Activated naive CD8-positive, alpha-beta T cell treated with anti-CD3 and anti-CD28 coated beads, Interleukin-2, amount 50 U/mL, for 16 hours (primary cell): ENCODE measurements around the gene SIGLEC9.
"Not testable (repeated sequence)": the region's sequence is repeated elsewhere in the genome, so short reads cannot be mapped to it uniquely, and the experiment has no call there.

Experiments used
- DNase-seq: peaks from one replicate; pipeline ENCODE4 v3.0.0-alpha.2; 2020; ENCODE audit warnings: low read depth, low spot score

The SIGLEC9 gene

DNA sequence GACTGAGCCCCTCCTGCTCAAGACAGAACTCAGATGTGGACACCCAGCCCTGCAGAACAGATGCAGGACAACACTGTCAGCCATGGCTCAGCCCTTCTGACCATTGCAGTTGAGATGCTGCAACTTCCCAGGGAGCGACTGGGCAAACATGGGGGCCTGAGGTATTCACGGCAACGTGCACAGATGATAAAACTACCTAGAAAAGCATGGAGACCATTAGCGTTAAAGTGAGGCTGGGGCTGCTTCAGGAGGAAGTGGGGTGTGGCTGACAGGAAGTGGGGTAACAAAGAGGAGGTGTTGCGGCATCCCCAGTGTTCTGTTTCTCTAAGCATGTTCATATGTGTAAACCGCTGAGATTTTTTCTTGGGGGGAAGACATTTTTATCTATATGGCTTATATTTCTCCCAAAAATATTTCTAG, 1.3 kb upstream of the SIGLEC9 start:
- DNase-seq, result no peak

DNA sequence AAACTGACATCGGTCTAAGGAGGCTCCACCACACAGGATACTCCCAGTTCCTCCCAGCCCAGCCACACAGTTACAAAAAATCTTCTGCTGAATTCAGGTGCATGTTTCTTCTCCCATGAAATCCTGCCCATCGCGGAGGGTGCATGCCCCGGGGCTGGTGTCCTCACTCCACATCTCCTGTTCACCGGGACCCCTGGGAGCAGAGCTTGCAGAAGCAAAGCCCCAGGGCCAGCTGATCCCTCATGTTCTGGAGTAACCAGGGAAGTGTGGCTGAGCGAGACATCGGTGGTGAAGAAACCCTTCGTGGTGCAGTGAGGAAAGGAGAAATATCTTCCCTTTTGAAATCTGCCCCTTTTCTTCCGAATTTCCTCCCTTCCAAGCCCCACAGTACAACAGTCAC, 904 bp upstream of the SIGLEC9 start:
- no peak for DNase-seq

- no peak for DNase-seq
These were observed 490 bp upstream of the SIGLEC9 start for GRCh38 chr19:51124216-51124615.

DNA sequence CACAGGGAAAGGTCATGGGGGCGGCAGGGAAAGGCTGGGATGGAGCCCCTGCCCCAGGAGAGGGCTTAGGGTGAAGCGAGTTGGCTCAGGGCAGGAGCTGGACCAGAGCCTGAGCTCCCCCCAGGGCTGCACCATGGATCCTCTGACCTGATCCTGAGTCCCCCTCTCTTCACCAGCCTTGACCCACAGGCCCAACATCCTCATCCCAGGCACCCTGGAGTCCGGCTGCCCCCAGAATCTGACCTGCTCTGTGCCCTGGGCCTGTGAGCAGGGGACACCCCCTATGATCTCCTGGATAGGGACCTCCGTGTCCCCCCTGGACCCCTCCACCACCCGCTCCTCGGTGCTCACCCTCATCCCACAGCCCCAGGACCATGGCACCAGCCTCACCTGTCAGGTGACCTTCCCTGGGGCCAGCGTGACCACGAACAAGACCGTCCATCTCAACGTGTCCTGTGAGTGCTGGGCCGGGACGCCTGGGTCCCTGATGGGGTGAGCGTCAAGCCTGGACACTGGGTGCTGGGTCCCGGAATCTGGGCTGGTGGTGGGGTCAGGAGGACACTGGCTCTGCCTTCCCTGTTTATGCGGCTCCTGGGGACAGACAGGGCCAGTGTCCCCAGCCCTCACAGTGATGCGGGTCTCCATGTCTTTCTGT, 842 bp downstream of the SIGLEC9 start:
- DNase-seq, result no peak

DNA sequence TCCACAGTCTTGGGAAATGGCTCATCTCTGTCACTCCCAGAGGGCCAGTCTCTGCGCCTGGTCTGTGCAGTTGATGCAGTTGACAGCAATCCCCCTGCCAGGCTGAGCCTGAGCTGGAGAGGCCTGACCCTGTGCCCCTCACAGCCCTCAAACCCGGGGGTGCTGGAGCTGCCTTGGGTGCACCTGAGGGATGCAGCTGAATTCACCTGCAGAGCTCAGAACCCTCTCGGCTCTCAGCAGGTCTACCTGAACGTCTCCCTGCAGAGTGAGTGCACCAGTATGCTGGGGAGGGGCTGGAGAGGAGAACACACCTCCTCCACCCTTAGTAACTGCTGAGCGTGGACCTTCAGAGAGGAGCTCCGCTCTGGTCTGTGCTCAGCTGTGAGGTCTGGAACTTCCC, 2.3 kb downstream of the SIGLEC9 start:
- no peak for DNase-seq

DNA sequence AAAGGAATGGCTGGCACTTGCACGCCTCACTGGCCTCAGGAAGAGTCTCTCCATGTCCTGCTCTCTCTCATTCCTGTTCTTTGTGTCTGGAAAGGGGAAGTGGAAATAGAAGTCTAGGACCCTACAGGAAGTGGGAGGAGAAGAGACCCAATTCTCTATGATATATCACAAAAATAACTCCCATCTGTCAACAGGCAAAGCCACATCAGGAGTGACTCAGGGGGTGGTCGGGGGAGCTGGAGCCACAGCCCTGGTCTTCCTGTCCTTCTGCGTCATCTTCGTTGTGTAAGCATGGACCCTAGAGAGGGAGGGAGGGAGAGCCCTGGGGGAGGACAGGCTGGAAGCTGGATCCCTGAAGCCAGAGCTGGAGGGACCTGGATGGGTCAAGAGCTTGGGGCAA, 3.0 kb downstream of the SIGLEC9 start:
- no peak for DNase-seq

GRCh38 chr19:51128227-51128626, 3.5 kb downstream of the SIGLEC9 start:
- no peak for DNase-seq

- DNase-seq, result no peak
These were observed 5.0 kb downstream of the SIGLEC9 start for GRCh38 chr19:51129716-51130115.

DNA sequence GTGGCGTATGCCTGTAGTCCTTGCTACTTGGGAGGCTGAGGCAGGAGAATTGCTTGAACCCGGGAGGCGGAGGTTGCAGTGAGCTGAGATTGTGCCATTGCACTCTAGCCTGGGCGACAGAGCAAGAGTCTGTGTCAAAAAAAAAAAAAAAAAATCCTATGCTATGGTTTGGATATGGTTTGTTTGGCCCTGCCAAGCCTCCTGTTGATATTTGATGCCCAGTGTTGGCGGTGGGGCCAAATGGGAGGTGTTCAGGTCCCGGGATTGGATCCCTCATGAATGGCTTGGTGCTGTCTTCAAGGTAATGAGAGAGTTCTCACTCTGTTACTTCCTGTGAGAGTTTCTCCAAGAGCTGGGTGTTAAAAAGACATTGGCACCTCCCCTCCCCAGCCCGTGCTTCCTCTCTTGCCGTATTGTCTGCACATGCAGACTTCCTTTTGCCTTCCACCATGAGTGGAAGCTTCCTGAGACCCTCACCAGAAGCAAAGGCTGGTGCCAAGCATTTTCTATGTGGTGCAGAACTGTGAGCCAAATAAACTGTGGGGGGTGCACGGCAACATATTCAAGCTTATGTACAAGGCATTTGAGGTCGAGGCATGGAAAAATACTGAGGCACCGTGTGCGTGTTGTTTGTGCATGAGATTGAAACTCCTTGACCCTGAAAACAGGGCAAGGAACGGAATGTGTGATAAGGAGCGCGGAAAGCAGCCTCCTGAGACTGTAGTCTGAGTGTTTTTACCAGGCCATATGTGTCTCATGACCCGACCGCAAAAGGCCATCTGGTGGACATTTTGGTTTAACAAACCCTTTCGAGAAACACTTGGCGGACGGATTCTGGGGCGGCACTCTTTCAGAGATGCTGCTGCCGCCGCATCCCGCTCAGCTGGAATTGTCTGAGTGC, 7.3 kb downstream of the SIGLEC9 start:
- DNase-seq, result no peak

- no peak for DNase-seq
These were observed 10.3 kb downstream of the SIGLEC9 start for GRCh38 chr19:51135004-51135403.

DNA sequence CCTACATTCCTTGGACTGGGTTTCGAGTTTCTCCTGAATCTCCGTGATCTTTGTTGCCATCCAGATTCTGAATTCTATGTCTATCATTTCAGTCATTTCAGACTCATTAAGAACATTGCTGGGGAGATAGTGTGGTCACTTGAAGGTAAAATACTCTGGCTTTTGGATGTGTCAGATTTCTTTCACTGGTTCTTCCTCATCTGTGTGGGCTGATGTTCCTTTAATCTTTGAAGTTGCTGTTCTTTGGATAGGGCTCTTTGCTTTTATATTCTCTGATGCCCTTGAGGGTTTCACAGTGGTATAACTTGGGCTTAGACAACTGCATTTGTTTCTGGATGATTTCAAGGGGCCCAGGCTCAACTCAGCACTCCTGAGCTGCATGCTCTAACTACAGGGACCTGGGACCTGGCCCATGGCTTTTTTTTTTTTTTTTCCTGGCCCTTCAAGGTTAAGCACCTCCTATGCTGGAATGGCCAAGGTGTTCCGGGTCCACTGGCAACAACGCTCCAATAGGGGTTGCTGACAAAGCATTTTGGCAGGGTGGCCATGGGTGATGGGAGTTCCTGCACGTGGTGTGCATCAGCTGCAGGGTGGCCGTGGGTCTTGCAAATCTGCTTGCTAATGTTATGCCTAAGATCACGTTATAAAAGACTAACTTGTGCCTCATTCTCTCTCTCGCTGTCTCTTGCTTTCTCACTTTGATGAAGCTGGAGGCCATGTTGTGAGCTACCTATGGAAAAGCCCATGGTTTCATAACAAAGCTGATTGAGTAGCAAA, 11.5 kb downstream of the SIGLEC9 start:
- DNase-seq, result no peak

DNA sequence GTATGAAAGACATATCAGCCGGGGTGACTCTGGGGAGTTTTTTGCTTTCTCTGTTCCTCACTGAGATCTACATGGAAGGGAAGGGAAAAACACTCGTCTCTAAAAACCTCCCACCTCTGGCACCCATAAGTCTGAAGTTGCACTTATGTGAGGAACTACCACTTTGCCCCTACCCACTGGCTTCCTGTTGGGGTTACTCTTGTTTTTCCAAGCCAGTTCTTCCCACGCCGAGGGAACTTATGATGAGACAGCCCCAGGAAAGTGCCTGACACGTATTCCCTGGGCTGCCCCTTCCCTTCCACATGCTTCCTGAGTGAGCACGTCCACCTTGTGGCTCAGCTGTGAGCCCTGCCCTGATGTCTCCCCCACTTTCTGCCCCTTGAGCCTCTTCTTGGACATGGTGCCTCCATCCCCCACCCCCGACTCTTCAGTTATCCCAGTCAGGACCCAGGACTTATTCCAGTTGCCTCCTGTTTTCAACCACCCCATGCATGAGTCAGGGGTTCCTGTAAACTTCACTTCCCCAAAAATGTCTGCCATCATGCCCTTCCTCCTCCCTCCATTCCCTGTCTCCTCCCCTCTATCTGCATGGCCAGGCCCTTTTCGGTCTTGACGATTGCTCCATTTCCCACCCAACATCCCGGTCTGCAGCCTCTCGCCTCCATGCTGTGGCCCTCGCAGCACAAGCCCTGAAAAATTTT, 12.3 kb downstream of the SIGLEC9 start:
- DNase-seq, result no peak

DNA sequence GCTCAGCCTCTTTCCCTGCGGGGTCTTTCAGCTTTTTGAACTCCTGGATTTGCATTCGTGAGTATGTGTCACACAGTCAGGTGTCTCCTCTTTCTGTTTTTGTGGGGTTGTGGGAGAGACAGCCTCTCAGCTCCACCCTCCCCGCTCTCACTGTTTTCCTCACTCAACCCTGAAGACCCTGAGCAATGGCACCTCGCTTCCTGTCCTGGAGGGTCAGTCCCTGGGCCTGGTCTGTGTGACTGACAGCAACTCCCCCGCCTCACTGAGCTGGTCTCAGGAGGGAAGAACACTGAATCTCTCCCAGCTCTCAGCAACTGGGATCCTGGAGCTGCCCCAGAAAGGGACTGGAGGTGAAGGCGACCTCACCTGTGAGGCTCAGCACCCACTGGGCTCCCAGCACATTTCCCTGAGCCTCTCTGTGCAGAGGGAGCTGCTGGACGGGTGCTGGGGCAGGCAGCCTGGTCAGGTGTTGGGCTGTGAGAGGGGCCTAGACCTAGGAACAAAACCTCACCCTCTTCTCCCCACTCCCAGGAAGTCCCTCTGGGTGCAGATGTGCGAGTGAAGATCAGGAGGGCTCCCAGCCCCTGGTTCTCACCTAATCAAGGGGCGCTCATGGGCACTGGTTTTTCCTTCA, 13.2 kb downstream of the SIGLEC9 start:
- no peak for DNase-seq

GRCh38 chr19:51138549-51138979, 13.9 kb downstream of the SIGLEC9 start:
- no peak for DNase-seq

- no peak for DNase-seq
These were observed 14.8 kb downstream of the SIGLEC9 start for GRCh38 chr19:51139299-51140014.

DNA sequence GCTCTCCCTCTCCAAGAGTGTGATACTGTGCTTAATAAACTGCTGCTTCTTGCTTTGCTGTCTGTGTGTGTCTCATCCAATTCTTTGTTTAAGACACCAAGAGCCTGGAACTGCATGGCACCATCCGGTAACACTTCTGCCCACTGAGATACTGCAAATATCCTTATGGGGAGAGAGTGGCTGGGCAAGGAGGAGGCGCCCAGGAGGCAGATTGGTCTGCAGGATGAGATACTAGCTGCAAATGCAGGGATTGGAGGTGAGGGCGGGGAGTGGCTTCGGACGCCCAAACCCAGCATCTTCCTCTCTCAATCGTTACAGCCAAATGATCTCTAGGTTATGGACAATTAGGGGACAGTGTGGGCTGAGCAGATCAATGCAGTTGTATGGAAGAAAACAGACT, 15.7 kb downstream of the SIGLEC9 start:
- DNase-seq, result no peak

DNA sequence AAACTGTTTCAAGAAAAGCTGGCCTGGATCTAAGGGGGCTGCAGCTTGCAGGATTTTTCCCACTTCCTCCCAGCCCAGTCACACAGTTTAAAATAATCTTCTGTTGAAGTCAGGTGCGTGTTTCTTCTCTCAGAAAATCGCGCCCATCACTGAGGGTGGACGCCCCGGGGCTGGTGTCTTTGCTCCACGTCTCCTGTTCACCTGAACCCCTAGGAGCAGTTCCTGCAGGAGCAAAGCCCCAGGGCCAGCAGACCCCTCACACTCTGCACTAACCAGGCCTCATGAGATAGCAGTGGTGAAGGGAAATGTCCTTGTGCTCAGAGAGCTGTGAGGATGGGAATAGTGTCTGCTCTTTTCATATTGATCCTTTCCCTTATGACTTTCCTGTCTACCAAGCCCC, 16.5 kb downstream of the SIGLEC9 start:
- no peak for DNase-seq

DNA sequence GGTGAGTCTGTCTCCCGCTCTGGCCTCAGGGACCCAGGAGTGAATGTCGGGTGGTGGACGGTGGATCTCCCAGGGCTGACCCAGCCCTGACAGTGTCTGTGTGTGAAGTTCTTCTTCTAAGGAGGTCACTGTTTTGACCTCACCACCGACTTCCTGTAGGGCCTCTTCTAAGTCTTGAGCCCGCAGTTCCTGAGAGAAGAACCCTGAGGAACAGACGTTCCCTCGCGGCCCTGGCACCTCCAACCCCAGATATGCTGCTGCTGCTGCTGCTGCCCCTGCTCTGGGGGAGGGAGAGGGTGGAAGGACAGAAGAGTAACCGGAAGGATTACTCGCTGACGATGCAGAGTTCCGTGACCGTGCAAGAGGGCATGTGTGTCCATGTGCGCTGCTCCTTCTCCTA, 17.4 kb downstream of the SIGLEC9 start, which contains the start of gene SIGLEC7:
SIGLEC7 (plus strand) TSS at position 183 of the 400 bp plus-strand sequence; CDS start at position 252, 69 bp downstream.
- no peak for DNase-seq

DNA sequence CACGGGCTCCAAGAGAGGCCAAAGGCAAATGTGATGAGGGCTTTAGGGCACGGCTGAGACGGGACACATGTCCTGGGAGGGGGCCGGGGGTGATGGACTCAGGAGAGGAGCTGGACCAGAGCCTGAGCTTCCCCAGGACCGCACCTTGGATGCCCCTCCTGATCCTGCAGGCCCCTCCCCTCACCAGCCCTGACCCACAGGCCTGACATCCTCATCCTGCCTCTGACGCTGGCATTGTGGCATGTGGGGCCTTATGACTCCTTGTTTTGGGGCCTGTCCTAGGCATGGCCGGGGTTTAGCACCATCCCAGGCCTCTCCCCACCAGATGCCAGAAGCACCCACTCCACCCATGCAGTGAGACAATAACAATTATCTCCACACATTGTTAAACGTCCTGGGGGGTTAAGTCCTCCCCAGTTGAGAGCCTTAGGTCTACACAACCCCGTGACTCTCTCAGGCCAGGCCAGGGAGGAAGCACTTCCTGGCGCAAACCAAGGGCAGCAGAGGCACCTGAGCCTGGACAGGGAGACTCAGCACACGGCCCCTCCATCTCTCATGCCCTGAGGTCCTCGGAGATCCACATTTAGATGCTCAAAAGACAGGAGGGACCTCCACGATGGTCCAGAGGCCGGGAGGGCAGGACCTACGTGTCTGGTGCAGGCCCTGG, 18.2 kb downstream of the SIGLEC9 start:
- not testable (repeated sequence) for DNase-seq

GRCh38 chr19:51143486-51143885, 18.8 kb downstream of the SIGLEC9 start:
- no peak for DNase-seq
